Measurements from ENCODE around the gene PPP3R2.
"Not testable (repeated sequence)": the region's sequence is repeated elsewhere in the genome, so short reads cannot be mapped to it uniquely, and the experiment has no call there.

The PPP3R2 gene

GRCh38 chr9:101620452-101620851, 25.7 kb upstream of the PPP3R2 start:
- no peaks in the 10 kb centered on the region for H3K4me1 ChIP-seq (ENCODE audit: control insufficient read depth, insufficient read depth, low read length)
- H3K9me3 ChIP-seq (ENCODE audit: control insufficient read depth, low read length): no peaks in the 10 kb centered on the region
- H3K4me3 ChIP-seq (ENCODE audit: low read length): no peak overlapping the region
- no peaks in the 10 kb centered on the region for H3K27me3 ChIP-seq (ENCODE audit: control insufficient read depth, insufficient read depth, low read length)
- no peaks in the 10 kb centered on the region for H3K36me3 ChIP-seq (ENCODE audit: control insufficient read depth, insufficient read depth, low read length)
- H3K9ac ChIP-seq (ENCODE audit: low read length): no peak overlapping the region

- Histone ChIP-seq H3K9ac (ENCODE audit: low read length) (no peak overlapping the region), H3K27me3 (ENCODE audit: control insufficient read depth, insufficient read depth, low read length) (no peaks in the 10 kb centered on the region), H3K4me1 (ENCODE audit: control insufficient read depth, insufficient read depth, low read length) (no peaks in the 10 kb centered on the region), H3K9me3 (ENCODE audit: control insufficient read depth, low read length) (no peaks in the 10 kb centered on the region), H3K36me3 (ENCODE audit: control insufficient read depth, insufficient read depth, low read length) (no peaks in the 10 kb centered on the region), H3K4me3 (ENCODE audit: low read length) (no peak overlapping the region)
Observed at GRCh38 chr9:101618698-101619097, 23.9 kb upstream of the PPP3R2 start.

- Histone ChIP-seq H3K4me1 (ENCODE audit: control insufficient read depth, insufficient read depth, low read length) (no peaks in the 10 kb centered on the region), H3K9me3 (ENCODE audit: control insufficient read depth, low read length) (no peaks in the 10 kb centered on the region), H3K4me3 (ENCODE audit: low read length) (no peak overlapping the region), H3K36me3 (ENCODE audit: control insufficient read depth, insufficient read depth, low read length) (no peaks in the 10 kb centered on the region), H3K9ac (ENCODE audit: low read length) (no peak overlapping the region), H3K27me3 (ENCODE audit: control insufficient read depth, insufficient read depth, low read length) (no peaks in the 10 kb centered on the region)
Observed at GRCh38 chr9:101605547-101605946, 10.8 kb upstream of the PPP3R2 start.

- no peaks in the 10 kb centered on the region for H3K36me3 ChIP-seq (ENCODE audit: control insufficient read depth, insufficient read depth, low read length)
- no peak overlapping the region for H3K4me3 ChIP-seq (ENCODE audit: low read length)
- no peaks in the 10 kb centered on the region for H3K4me1 ChIP-seq (ENCODE audit: control insufficient read depth, insufficient read depth, low read length)
- H3K9me3 ChIP-seq (ENCODE audit: control insufficient read depth, low read length): no peaks in the 10 kb centered on the region
- no peak overlapping the region for H3K9ac ChIP-seq (ENCODE audit: low read length)
- no peaks in the 10 kb centered on the region for H3K27me3 ChIP-seq (ENCODE audit: control insufficient read depth, insufficient read depth, low read length)
Observed at GRCh38 chr9:101604296-101604695, 9.5 kb upstream of the PPP3R2 start.

- Histone ChIP-seq H3K36me3 (ENCODE audit: control insufficient read depth, insufficient read depth, low read length) (no peaks in the 10 kb centered on the region), H3K4me1 (ENCODE audit: control insufficient read depth, insufficient read depth, low read length) (no peaks in the 10 kb centered on the region), H3K4me3 (ENCODE audit: low read length) (no peak overlapping the region), H3K9ac (ENCODE audit: low read length) (no peak overlapping the region), H3K27me3 (ENCODE audit: control insufficient read depth, insufficient read depth, low read length) (no peaks in the 10 kb centered on the region), H3K9me3 (ENCODE audit: control insufficient read depth, low read length) (no peaks in the 10 kb centered on the region)
Observed at GRCh38 chr9:101601904-101602765, 7.4 kb upstream of the PPP3R2 start.

GRCh38 chr9:101593345-101593744, 1.4 kb downstream of the PPP3R2 start:
- Histone ChIP-seq H3K9ac (ENCODE audit: low read length) (no peak overlapping the region), H3K36me3 (ENCODE audit: control insufficient read depth, insufficient read depth, low read length) (no peaks in the 10 kb centered on the region), H3K9me3 (ENCODE audit: control insufficient read depth, low read length) (no peaks in the 10 kb centered on the region), H3K4me3 (ENCODE audit: low read length) (no peak overlapping the region), H3K27me3 (ENCODE audit: control insufficient read depth, insufficient read depth, low read length) (no peaks in the 10 kb centered on the region), H3K4me1 (ENCODE audit: control insufficient read depth, insufficient read depth, low read length) (no peaks in the 10 kb centered on the region)

GRCh38 chr9:101592788-101593187, 2.0 kb downstream of the PPP3R2 start:
- no peak overlapping the region for H3K9ac ChIP-seq (ENCODE audit: low read length)
- H3K9me3 ChIP-seq (ENCODE audit: control insufficient read depth, low read length): no peaks in the 10 kb centered on the region
- no peak overlapping the region for H3K4me3 ChIP-seq (ENCODE audit: low read length)
- H3K27me3 ChIP-seq (ENCODE audit: control insufficient read depth, insufficient read depth, low read length): no peaks in the 10 kb centered on the region
- no peaks in the 10 kb centered on the region for H3K36me3 ChIP-seq (ENCODE audit: control insufficient read depth, insufficient read depth, low read length)
- H3K4me1 ChIP-seq (ENCODE audit: control insufficient read depth, insufficient read depth, low read length): no peaks in the 10 kb centered on the region

- H3K9me3 ChIP-seq (ENCODE audit: control insufficient read depth, low read length): no peaks in the 10 kb centered on the region
- no peaks in the 10 kb centered on the region for H3K27me3 ChIP-seq (ENCODE audit: control insufficient read depth, insufficient read depth, low read length)
- H3K9ac ChIP-seq (ENCODE audit: low read length): no peak overlapping the region
- H3K4me1 ChIP-seq (ENCODE audit: control insufficient read depth, insufficient read depth, low read length): no peaks in the 10 kb centered on the region
- H3K36me3 ChIP-seq (ENCODE audit: control insufficient read depth, insufficient read depth, low read length): no peaks in the 10 kb centered on the region
- no peak overlapping the region for H3K4me3 ChIP-seq (ENCODE audit: low read length)
Observed at GRCh38 chr9:101591787-101592446, 2.9 kb downstream of the PPP3R2 start.

- Histone ChIP-seq H3K9me3 (ENCODE audit: control insufficient read depth, low read length) (no peaks in the 10 kb centered on the region), H3K36me3 (ENCODE audit: control insufficient read depth, insufficient read depth, low read length) (no peaks in the 10 kb centered on the region), H3K4me1 (ENCODE audit: control insufficient read depth, insufficient read depth, low read length) (no peaks in the 10 kb centered on the region), H3K9ac (ENCODE audit: low read length) (no peak overlapping the region), H3K27me3 (ENCODE audit: control insufficient read depth, insufficient read depth, low read length) (no peaks in the 10 kb centered on the region), H3K4me3 (ENCODE audit: low read length) (no peak overlapping the region)
Observed at GRCh38 chr9:101590901-101591300, 3.9 kb downstream of the PPP3R2 start.

- H3K9me3 ChIP-seq (ENCODE audit: control insufficient read depth, low read length); H3K36me3 ChIP-seq (ENCODE audit: control insufficient read depth, insufficient read depth, low read length); H3K9ac ChIP-seq (ENCODE audit: low read length); H3K4me1 ChIP-seq (ENCODE audit: control insufficient read depth, insufficient read depth, low read length); H3K27me3 ChIP-seq (ENCODE audit: control insufficient read depth, insufficient read depth, low read length); H3K4me3 ChIP-seq (ENCODE audit: low read length): not testable (repeated sequence)
Observed at GRCh38 chr9:101590074-101590473, 4.7 kb downstream of the PPP3R2 start.

GRCh38 chr9:101587332-101588043, 7.3 kb downstream of the PPP3R2 start:
- Histone ChIP-seq H3K9me3 (ENCODE audit: control insufficient read depth, low read length) (no peaks in the 10 kb centered on the region), H3K9ac (ENCODE audit: low read length) (no peak overlapping the region), H3K4me3 (ENCODE audit: low read length) (no peak overlapping the region), H3K4me1 (ENCODE audit: control insufficient read depth, insufficient read depth, low read length) (no peaks in the 10 kb centered on the region), H3K27me3 (ENCODE audit: control insufficient read depth, insufficient read depth, low read length) (no peaks in the 10 kb centered on the region), H3K36me3 (ENCODE audit: control insufficient read depth, insufficient read depth, low read length) (no peaks in the 10 kb centered on the region)

GRCh38 chr9:101586651-101587050, 8.1 kb downstream of the PPP3R2 start:
- Histone ChIP-seq H3K36me3 (ENCODE audit: control insufficient read depth, insufficient read depth, low read length) (no peaks in the 10 kb centered on the region), H3K9ac (ENCODE audit: low read length) (no peak overlapping the region), H3K27me3 (ENCODE audit: control insufficient read depth, insufficient read depth, low read length) (no peaks in the 10 kb centered on the region), H3K4me1 (ENCODE audit: control insufficient read depth, insufficient read depth, low read length) (no peaks in the 10 kb centered on the region), H3K4me3 (ENCODE audit: low read length) (no peak overlapping the region), H3K9me3 (ENCODE audit: control insufficient read depth, low read length) (no peaks in the 10 kb centered on the region)

Data from mucosa of stomach (tissue), 1 donor.